ENCODE measurements around the gene SUGP2.

Gene SUGP2

GRCh38 chr19:19067276-19068072 lies 34.2 kb upstream of the SUGP2 start:
- H3K4me1 ChIP-seq (ENCODE audit: control insufficient read depth, insufficient read depth, low read length, unreplicated experiment): peaks cover 13% of the 10 kb centered on the region
- H3K4me3 ChIP-seq (ENCODE audit: low read depth, low read length): no peak overlapping the region
- no peaks in the 10 kb centered on the region for H3K36me3 ChIP-seq (ENCODE audit: insufficient read depth, low read length)
- no peaks in the 10 kb centered on the region for H3K79me2 ChIP-seq (ENCODE audit: control insufficient read depth, insufficient read depth, low read length, unreplicated experiment)
- no peak overlapping the region for H2AFZ ChIP-seq (ENCODE audit: low read length, unreplicated experiment)
- no peak overlapping the region for H3K27ac ChIP-seq (ENCODE audit: low read depth, low read length)
- no peaks in the 10 kb centered on the region for H3K27me3 ChIP-seq (ENCODE audit: insufficient read depth, low read length)

GRCh38 chr19:19064811-19065745 lies 31.8 kb upstream of the SUGP2 start:
- Histone ChIP-seq H3K36me3 (ENCODE audit: insufficient read depth, low read length) (no peaks in the 10 kb centered on the region), H3K4me1 (ENCODE audit: control insufficient read depth, insufficient read depth, low read length, unreplicated experiment) (peaks cover 20% of the 10 kb centered on the region), H2AFZ (ENCODE audit: low read length, unreplicated experiment) (no peak overlapping the region), H3K4me3 (ENCODE audit: low read depth, low read length) (peak overlapping the region; percentile 82), H3K79me2 (ENCODE audit: control insufficient read depth, insufficient read depth, low read length, unreplicated experiment) (no peaks in the 10 kb centered on the region), H3K27me3 (ENCODE audit: insufficient read depth, low read length) (no peaks in the 10 kb centered on the region), H3K27ac (ENCODE audit: low read depth, low read length) (no peak overlapping the region)

GRCh38 chr19:19064098-19064722 lies 30.9 kb upstream of the SUGP2 start:
- Histone ChIP-seq H3K27ac (ENCODE audit: low read depth, low read length) (no peak overlapping the region), H3K4me3 (ENCODE audit: low read depth, low read length) (peak overlapping the region; percentile 82), H2AFZ (ENCODE audit: low read length, unreplicated experiment) (no peak overlapping the region), H3K4me1 (ENCODE audit: control insufficient read depth, insufficient read depth, low read length, unreplicated experiment) (peaks cover 20% of the 10 kb centered on the region), H3K36me3 (ENCODE audit: insufficient read depth, low read length) (no peaks in the 10 kb centered on the region), H3K27me3 (ENCODE audit: insufficient read depth, low read length) (no peaks in the 10 kb centered on the region), H3K79me2 (ENCODE audit: control insufficient read depth, insufficient read depth, low read length, unreplicated experiment) (no peaks in the 10 kb centered on the region)

GRCh38 chr19:19063183-19064097 lies 30.1 kb upstream of the SUGP2 start, which contains the start of gene SLC25A42:
TSS of gene SLC25A42 (plus strand) at chr19:19063994. CDS start at chr19:19096125, 32,131 bp downstream.
- H3K4me3 ChIP-seq (ENCODE audit: low read depth, low read length): peak within 1 kb of the TSS; percentile 82
- no peak within 1 kb of the TSS for H3K27ac ChIP-seq (ENCODE audit: low read depth, low read length)
- no peak within 1 kb of the TSS for H2AFZ ChIP-seq (ENCODE audit: low read length, unreplicated experiment)
- H3K36me3 ChIP-seq (ENCODE audit: insufficient read depth, low read length): no peaks in the 10 kb centered on the region
- no peaks in the 10 kb centered on the region for H3K27me3 ChIP-seq (ENCODE audit: insufficient read depth, low read length)
- peaks cover 20% of the 10 kb centered on the region for H3K4me1 ChIP-seq (ENCODE audit: control insufficient read depth, insufficient read depth, low read length, unreplicated experiment)
- no peaks in the 10 kb centered on the region for H3K79me2 ChIP-seq (ENCODE audit: control insufficient read depth, insufficient read depth, low read length, unreplicated experiment)

- H2AFZ ChIP-seq (ENCODE audit: low read length, unreplicated experiment): no peak overlapping the region
- H3K79me2 ChIP-seq (ENCODE audit: control insufficient read depth, insufficient read depth, low read length, unreplicated experiment): no peaks in the 10 kb centered on the region
- no peak overlapping the region for H3K27ac ChIP-seq (ENCODE audit: low read depth, low read length)
- H3K4me3 ChIP-seq (ENCODE audit: low read depth, low read length): peak overlapping the region; percentile 68
- H3K27me3 ChIP-seq (ENCODE audit: insufficient read depth, low read length): no peaks in the 10 kb centered on the region
- H3K4me1 ChIP-seq (ENCODE audit: control insufficient read depth, insufficient read depth, low read length, unreplicated experiment): peaks cover 20% of the 10 kb centered on the region
- H3K36me3 ChIP-seq (ENCODE audit: insufficient read depth, low read length): no peaks in the 10 kb centered on the region
Measured at GRCh38 chr19:19062454-19063182, 29.3 kb upstream of the SUGP2 start.

GRCh38 chr19:19061506-19061905 lies 28.2 kb upstream of the SUGP2 start:
- no peaks in the 10 kb centered on the region for H3K79me2 ChIP-seq (ENCODE audit: control insufficient read depth, insufficient read depth, low read length, unreplicated experiment)
- no peak overlapping the region for H3K27ac ChIP-seq (ENCODE audit: low read depth, low read length)
- peaks cover 20% of the 10 kb centered on the region for H3K4me1 ChIP-seq (ENCODE audit: control insufficient read depth, insufficient read depth, low read length, unreplicated experiment)
- no peak overlapping the region for H2AFZ ChIP-seq (ENCODE audit: low read length, unreplicated experiment)
- no peak overlapping the region for H3K4me3 ChIP-seq (ENCODE audit: low read depth, low read length)
- H3K36me3 ChIP-seq (ENCODE audit: insufficient read depth, low read length): no peaks in the 10 kb centered on the region
- no peaks in the 10 kb centered on the region for H3K27me3 ChIP-seq (ENCODE audit: insufficient read depth, low read length)

GRCh38 chr19:19059837-19060611 lies 26.7 kb upstream of the SUGP2 start:
- Histone ChIP-seq H3K27me3 (ENCODE audit: insufficient read depth, low read length) (no peaks in the 10 kb centered on the region), H3K27ac (ENCODE audit: low read depth, low read length) (no peak overlapping the region), H3K36me3 (ENCODE audit: insufficient read depth, low read length) (no peaks in the 10 kb centered on the region), H3K4me1 (ENCODE audit: control insufficient read depth, insufficient read depth, low read length, unreplicated experiment) (peaks cover 20% of the 10 kb centered on the region), H2AFZ (ENCODE audit: low read length, unreplicated experiment) (no peak overlapping the region), H3K4me3 (ENCODE audit: low read depth, low read length) (no peak overlapping the region), H3K79me2 (ENCODE audit: control insufficient read depth, insufficient read depth, low read length, unreplicated experiment) (no peaks in the 10 kb centered on the region)

GRCh38 chr19:19059018-19059836 lies 25.9 kb upstream of the SUGP2 start:
- H3K27me3 ChIP-seq (ENCODE audit: insufficient read depth, low read length): no peaks in the 10 kb centered on the region
- no peak overlapping the region for H3K27ac ChIP-seq (ENCODE audit: low read depth, low read length)

More at GRCh38 chr19:19059018-19059836, 25.9 kb upstream of the SUGP2 start:
- no peak overlapping the region for H2AFZ ChIP-seq (ENCODE audit: low read length, unreplicated experiment)
- no peaks in the 10 kb centered on the region for H3K79me2 ChIP-seq (ENCODE audit: control insufficient read depth, insufficient read depth, low read length, unreplicated experiment)
- no peaks in the 10 kb centered on the region for H3K36me3 ChIP-seq (ENCODE audit: insufficient read depth, low read length)
- H3K4me1 ChIP-seq (ENCODE audit: control insufficient read depth, insufficient read depth, low read length, unreplicated experiment): peaks cover 14% of the 10 kb centered on the region
- H3K4me3 ChIP-seq (ENCODE audit: low read depth, low read length): no peak overlapping the region
